GM18498 (cell line): ENCODE results near the gene KCP.

ENCODE experiments used
- ATAC-seq: cut with Tn5 transposase; IDR thresholded peaks from one replicate; pipeline ENCODE4 v1.9.1; 2021; ENCODE audit warnings: mild to moderate bottlenecking, moderate library complexity; ENCODE audit not compliant: unreplicated experiment

Gene KCP

DNA sequence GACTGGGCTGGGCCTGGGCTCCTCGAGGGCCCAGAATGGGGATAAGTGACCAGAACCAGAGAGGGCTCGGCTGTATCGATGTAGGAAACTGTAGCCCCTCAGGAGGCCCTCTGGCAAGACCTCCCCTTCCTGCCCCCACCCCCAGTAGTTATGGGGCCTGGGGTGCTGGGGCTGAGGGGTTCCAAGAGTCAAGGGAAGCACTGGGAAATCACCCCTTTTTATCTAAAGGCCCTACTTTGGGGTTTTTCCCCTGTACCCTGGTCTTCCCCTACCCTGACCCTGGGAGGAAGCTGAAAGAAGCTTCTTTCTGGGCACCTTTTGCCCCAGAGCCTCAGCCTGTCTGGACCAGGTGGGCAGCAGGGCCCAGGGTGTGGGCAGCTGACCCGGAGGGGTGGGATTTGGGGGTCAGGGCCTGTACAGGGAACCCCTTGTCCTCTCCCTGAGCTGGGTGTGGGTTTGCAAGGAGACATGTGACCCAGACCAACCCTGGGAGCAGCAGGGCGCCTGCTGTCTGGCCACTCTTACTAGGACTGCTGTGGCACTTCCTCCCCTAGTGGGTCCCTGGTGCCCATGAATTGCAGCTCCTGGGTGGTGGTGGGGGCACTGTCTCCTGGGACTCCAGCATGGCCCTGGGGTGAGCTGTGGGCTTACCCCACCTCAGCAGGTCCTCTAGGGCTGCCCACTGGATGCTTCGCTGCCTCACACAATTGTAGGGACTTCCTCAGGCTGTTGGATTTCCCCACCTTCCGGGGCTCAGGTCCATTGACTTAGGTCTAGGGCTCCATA is 28.8 kb upstream of the KCP start:
- ATAC-seq = no peak

DNA sequence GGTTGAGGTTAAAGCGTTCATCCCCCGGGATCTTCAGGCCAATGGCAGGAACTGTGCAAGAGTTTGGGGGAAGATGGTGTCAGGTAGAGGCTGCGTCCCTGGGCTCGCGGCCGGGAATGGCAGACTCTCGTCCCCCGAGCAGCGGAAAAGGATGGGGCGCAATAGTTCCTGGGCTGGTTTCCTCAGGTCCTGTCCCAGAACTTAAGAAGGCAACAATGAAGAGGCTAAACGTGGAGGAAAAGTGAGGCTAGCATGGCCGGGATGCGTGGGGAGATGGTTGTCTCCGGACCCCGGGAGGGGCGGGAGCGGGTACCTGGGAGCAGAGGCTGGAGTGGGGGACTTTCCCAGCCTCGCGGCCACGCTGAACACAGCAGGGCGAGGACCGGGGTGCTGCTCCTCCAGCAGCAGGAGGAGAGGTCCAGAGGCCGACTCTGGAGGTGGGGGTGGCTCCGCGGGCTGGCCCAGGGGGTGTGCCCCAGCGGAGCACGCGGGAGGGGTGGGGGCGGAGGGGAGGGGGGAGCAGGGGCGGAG is 28.1 kb upstream of the KCP start:
- no peak for ATAC-seq

DNA sequence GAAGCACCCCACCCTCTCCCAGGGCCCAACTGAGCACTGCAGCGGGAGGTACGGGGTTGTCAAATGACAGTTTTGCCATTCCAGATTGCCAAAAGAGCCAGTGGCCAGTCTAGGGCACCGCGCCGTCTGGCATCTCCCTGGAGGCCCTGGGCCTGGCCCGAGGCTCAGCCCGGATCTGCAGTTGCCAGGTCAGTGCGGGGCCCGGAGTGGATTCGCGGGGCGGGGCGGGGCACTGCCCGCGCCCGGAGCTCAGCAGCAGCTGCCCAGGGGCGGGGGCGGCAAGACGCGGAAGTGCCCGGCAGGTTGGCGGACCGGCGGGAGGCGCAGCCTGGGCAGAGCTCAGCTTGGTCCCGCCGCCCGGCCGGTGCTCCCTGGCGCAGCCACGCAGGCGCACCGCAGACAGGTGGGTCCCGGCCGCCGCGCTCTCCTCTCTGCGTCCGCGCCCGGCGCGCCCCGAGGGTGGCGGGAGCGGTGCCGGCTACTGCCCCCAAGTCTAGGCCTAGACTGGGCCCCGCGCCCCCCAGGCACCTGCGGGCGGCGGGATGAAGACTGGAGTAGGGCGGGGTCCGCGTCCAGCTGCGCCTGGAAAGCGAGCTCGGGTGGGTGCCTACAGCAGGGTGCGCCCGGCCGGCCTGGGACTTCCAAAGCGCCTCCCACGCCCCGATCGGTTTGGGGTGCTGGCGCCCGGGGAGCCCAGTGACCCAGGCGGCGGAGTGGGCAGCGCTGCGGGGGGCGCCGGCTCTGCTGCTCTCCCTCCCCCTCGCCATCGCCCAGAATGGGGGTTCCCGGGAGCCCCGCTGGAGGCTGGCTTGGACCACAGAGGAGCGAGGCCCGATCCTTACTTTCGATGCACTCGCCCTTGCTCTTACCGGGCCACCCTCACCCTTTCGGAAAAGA is 27.4 kb upstream of the KCP start, which contains the start of gene IRF5:
TSS of gene IRF5 (plus strand) at position 281 of the 897 bp plus-strand sequence. CDS start 4,155 bp downstream, outside the sequence.
- ATAC-seq = peak; percentile 17

DNA sequence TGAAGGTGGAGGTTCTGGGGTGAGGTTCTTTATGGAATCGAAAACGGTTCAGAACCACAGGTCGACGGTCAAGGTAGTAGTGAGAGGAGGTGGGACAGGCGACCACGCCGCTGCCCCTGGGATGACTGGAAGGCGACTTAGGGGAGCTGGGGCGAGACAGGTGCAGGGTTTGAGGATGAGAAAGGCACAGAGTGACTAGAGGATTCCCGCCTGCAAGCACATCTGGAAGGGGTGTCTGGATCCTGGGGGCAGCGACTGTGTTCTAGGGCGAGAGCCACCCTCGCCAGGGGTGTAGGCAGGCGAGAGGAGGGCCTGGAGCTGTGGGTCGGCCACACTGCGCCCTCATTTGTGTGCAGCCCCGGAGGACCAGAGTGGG is 26.8 kb upstream of the KCP start:
- peak; percentile 3 for ATAC-seq

DNA sequence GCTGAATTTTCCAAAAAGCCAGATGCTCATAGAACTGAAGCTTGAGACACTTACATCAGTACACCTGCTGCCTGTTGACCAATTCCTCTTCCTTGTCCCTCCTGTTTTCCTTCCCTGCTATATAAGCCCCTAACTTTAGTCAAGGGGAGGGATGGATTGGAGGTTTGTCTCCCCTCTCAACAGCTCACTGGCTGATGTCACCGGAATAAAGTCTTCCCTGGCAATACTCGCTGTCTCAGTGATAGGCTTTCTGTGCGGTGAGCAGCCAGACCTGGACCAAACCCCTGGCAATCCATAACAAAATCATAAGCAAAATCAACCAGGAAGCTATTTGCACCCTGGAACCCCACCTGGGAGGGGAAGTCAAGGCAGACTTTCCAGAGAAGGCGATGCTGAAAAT is 26.3 kb upstream of the KCP start:
- no peak for ATAC-seq

DNA sequence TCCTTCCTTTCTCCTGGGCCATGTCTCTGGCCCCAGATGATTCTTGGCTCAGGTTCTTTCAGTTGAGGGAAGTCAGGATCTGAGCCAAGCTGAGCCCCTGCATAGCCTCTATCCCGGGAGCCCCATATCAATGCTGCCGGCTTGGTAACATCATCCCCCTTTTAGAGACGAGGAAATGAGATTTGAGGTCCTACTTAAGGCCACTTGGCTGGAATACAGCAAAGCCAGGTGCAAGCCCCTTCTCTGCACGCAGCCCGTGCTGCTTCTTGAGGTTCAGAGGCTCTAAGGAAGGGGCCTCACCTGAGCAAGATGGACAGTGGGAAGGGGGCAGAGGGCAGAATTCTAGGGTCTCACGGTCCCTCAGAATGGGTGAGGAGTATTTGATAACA is 24.8 kb upstream of the KCP start:
- ATAC-seq = no peak

DNA sequence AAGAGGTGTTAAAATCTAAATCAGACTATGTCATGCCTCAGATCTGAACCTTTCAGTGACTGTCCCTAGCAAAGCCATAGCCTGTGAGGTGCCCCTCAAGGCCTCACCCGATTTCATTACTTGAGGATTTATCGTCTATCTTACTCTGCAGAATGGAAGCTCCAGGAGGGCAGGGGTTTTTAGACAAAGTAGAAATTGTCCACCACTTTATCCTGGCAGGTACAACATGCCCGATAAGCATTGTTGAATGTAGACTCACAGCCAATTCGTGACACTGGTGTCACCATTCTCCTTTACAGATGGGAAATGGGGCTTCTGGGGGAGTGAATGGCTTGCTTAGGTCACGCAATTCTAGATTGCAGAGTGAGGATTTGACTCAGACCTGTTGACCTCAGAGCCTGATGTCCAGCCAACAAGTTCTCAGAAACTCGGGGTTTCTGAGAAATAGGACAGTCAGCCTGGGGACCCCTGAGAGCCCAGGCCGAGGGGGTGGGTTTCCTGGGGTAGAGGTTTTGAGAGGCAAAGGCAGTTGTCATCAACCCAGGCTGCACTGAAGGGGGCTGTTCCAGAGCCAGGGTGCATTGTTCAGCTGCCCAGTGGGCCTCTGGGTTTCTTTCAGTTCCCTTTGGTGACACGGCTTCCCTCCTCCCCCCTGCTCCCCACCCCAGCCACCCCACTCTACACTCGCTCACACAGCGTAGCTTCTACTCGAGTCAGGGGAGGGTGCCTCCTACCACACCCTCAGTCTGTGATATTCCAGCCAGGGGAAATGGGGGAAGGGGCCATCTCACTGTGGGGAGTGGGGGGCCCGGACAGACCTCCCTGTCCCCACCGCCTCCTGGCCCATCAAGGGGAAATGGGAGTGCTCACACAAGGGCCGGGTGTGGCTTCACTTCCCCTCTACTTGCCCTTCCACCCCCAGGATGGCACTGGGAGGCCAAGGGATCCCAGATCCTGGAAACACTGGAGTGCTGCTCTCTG is 24.1 kb upstream of the KCP start:
- peak; percentile 40 for ATAC-seq

DNA sequence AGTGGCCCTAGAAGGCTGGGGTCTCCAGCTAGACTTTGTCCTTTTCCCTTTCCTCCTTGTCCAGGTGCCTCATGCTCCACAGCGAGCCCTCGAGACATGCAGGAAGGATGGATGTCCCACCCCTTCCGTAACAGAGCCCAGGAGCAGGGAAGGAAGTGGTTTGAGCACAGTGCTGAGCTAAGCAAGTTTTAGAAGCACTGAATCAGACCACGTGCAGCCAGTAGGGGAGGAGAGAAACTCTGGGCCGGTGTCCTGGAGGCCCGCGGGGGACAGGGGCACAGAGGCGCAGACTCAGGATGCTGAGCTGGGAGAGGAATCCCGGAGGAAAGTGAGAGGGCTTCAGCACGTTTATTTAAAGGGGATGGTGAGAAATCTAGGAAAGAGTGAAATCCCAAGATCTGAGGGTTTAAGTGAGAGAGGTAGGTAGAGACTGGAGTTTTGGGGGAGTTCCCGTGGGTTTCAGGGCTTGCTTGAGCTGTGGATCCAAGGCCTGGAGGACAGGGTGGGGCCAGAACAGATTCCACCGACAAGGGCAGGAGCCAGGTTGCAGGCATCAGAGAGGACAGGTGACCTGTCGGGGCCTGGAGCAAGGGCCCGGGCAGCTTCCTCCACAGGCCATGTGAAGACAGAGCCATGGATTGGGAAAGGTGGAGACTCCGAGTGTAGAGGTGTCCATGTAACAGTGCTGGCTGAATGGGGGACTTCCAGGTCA is 22.8 kb upstream of the KCP start:
- ATAC-seq = peak; percentile 31

DNA sequence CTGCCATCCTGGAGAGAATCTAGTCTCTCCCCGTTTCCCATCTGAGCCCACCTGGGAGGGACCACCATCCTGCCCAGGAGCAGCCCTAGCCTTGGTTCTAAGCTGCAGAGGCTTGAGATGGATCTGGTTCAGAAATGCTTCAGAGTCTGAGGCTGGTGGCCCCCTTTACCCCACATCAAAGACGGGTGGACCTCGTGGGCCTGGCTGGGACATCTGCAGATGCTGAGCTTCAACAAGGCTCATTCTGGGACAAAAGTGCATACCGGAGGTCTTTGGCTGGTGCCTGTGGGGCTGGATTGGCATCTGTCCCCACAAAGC is 22.3 kb upstream of the KCP start:
- ATAC-seq = no peak

DNA sequence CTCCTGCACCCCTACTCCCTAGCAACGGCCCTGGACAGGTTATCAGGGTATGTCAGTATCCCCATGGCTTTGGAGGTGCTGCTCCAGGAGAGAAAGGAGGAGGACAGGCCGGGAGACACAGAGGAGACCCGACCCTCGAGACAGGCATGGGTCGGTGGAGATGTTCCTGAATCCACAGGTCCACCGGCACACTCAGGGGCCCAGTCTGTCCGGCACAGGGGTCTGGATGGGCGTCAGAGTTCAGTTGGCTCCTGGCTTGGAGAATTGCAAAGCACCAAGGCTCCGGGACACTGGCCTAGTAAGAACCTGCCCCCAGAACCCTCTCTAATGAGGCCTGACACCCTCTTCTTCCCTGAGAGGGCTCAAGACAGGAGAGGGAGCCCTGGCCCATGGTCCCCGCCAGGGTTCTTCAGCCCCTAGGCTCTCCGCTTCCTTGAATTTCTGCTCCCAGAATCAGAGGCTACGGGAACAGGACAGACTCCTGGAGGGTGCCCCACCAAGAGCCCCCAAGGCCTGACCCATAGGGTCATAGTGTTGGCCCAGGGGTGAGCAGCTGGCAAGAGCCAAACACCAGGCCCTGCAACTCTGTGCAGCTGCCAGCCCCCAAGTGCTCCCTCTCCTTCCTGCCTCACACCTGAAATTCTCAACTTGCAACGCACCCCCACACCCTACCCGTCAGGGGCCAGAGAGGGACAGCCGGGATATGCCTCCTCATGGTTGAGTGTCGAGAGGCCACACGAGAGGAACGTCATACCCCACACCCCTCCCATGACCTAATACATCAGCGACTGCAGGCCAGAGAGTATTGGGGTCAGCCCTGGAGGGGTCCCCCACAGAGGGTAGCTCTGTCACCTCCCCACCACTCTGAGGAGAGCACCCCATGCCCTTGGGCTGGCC is 21.7 kb upstream of the KCP start:
- no peak for ATAC-seq

DNA sequence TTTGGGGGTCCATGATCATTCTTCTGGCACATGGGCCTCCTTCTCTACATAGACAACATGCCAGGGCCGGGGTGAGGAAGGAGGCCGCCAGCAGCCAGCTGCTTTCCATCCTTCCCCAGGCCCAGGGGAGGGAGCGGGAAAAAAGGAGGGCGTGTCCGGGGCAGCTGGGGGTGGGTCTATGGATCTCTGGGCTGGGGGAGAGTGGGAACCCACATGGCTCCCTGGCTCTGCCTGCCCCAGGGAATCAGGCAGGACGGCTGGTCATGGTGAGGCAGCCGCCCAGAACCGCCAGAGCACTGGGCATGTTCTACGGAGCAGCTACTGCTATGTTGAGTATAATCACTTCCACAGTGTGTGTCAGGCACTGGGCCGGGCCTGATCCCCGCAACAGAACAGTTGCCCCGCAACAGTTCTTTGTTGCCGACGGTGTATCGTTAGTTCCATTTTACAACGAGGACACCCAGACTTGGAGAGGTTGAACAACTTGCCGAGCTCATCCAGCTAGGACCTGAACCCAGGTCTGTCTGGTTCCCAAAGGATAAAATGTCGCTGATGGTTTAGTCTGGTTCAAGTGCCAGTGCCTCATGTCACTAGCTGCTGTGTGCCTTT is 20.8 kb upstream of the KCP start:
- ATAC-seq = no peak

DNA sequence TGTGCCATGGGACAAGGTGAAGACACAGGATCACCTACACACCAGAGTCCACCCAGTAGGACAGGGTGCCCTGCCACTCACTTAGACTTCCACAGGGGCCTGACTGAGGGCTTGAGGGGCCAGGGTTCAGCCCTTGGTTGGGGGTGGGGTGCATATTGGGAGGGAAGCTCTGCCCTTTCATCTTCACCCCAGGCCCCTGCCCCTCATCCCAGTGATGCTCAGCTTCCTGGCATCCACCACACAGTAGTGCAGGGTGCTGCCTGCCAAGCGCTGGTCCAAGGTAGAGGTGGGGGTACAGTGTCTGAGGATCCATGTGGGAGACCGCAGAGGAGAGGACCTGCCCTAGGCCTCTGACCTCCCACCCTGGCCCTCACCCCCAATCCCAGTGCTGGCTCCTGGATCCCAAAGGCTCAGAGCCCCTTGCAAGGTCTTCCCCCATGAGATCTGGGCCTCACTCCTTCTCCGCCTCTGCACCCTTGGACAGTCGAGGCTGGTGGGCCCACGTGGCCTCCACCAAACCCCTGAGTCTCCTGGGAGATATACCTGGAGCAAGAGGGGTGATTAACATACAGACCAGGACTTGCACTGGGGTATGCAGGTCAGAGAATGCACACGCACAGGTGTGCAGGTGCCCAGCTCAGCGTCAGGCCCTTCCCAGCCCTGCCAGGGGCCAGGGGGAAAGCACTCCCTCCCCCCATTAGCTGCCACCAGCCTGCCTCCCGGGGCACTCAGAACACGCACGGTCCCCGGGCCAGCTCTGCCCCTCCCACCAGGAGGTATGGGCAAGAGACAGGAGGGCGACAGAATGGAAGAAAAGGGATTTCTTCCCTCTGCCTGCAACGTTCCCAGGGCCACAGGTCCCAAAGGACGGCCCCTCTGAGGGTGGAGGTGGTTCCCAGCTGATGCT is 18.6 kb upstream of the KCP start:
- ATAC-seq = no peak

DNA sequence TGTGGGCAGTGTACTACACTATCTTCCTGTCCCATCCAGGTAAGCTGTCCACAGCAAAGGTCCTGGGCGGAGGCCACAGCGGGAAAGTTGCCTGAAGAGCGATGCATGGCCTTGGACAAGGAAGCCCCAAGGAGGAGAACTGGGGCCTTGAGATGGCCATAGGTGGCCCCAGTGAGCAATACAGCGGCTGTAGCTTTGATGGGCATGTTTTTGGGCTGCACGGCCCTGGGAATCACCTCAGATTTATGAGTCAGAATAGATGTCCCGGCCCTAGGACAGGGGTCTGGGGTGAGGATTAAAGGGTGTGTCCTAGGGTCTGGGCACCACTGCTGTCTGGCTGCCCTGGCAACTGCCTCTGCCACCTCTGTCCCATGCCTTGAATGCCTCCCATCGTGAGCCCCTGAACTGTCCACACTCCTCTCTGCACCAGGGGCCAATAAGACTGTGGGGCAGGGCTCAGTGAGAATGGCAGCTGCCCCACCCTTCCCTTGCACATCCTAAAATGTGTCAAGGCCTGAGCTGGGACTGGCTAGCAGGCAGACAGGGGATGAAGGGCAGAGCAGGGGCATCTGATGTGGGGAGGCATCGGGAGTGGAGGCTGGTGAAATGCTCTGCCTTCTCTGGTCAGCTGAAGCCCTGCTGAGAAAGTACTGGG is 17.8 kb upstream of the KCP start:
- ATAC-seq = no peak

DNA sequence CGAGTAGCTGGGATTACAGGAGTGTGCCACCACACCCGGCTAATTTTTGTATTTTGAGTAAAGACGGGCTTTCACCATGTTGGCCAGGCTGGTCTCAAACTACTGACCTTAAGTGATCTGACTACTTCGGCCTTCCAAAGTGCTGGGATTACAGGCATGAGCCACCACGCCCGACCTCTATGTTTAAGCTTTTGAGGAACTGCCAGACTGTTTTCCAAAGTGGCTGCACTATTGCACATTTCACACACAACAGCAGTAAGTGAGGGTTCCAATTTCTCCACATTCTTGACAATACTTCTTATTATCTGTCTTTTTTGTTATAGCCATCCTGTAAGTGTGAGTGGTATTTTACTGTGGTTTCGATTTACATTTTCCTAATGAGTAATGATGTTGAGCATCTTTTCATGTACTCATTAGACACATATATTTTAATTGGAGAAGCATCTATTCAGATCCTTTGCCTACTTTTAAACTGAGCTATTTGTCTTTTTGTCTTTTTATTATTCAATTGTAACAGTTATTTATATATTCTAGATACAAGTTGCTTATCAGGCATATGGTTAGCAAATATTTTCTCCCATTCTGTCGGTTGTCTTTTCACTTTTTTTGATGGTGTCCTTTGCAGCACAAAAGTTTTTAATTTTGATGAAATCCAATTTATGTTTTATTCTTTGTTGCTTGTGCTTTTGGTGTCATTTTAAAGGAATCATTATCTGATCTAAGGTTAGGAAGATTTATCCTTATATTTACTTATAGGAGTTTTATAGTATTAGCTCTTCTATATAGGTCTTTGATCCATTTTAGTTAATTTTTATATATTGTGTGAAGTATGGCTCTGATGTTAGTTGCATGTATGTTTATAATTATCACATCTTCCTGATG is 14.4 kb upstream of the KCP start:
- no peak for ATAC-seq

DNA sequence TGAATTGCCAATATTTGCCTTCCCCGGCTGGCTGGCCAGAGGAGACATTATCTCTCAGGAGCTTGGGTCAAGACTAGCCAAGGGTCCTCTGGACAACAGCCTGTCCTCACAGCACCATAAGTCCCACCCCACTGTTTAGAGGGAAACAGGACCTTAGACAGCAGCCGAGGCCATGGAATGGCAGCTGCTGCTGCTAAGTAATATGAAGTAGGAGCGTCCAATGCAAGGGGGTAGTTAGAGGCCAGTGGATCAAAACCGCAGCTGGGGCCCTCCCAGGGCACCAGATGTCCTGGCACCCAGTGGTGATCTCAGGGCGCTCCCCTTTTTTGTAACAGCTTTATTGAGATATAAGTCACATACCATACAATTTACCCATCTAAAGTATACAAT is 12.9 kb upstream of the KCP start:
- no peak for ATAC-seq
